Panc1 (cell line): ENCODE measurements around the gene SHANK1.

Source experiments
- POLR2AphosphoS5 ChIP-seq: IDR thresholded peaks from 2 replicates; pipeline ENCODE4 v1.6.1; 2012; ENCODE audit warnings: mild to moderate bottlenecking, low read depth, low read length, moderate library complexity
- TCF7L2 ChIP-seq: IDR thresholded peaks from 2 replicates; pipeline ENCODE4 v1.6.1; 2011; ENCODE audit warnings: mild to moderate bottlenecking, low read depth, low read length, inconsistent platforms
- TF ChIP-seq, protein P1 (sequence below): fragments of 450-650 bp; IDR thresholded peaks from 2 replicates; pipeline ENCODE4 v1.5.1; 2017; ENCODE audit warnings: mild to moderate bottlenecking

DNA sequence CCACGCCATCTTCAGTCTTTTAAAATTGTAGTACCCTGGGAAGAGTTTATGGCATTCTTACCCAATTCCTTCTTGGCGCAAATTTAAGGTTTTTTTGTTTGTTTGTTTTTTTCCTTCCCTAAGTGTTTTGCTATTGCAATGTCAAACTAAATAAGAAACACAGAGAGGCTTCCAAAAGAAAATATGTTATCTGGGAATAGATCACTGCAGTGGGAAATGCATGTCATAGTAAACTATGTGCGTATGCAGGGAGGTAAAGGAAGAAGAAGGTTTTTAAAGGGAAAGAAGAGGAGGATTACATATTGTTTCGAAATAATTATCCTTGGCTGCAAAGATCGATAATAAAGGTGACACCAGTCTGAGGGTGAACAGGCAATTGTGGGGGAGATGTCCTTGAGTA is 16.7 kb upstream of the SHANK1 start:
- TF ChIP-seq, protein P1, sequence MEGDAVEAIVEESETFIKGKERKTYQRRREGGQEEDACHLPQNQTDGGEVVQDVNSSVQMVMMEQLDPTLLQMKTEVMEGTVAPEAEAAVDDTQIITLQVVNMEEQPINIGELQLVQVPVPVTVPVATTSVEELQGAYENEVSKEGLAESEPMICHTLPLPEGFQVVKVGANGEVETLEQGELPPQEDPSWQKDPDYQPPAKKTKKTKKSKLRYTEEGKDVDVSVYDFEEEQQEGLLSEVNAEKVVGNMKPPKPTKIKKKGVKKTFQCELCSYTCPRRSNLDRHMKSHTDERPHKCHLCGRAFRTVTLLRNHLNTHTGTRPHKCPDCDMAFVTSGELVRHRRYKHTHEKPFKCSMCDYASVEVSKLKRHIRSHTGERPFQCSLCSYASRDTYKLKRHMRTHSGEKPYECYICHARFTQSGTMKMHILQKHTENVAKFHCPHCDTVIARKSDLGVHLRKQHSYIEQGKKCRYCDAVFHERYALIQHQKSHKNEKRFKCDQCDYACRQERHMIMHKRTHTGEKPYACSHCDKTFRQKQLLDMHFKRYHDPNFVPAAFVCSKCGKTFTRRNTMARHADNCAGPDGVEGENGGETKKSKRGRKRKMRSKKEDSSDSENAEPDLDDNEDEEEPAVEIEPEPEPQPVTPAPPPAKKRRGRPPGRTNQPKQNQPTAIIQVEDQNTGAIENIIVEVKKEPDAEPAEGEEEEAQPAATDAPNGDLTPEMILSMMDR = no peak
- TF ChIP-seq TCF7L2 (no peak), POLR2AphosphoS5 (no peak)
